Measurements from ENCODE around the gene ADAMTS16.

- TF ChIP-seq CTCF (IDR thresholded peaks at IDR 0.05) = no peak
- TF ChIP-seq POLR2A (IDR thresholded peaks at IDR 0.05) = no peak
These were observed 216.6 kb downstream of the ADAMTS16 start for GRCh38 chr5:5356765-5357164.
